Hepatocyte (in vitro differentiated cells): ENCODE measurements around the gene SH3YL1.

Source experiments
- CTCF ChIP-seq: fragments of 200-600 bp; sonication (generic); IDR thresholded peaks from 2 replicates; pipeline ENCODE4 v1.5.1; 2016; ENCODE audit warnings: antibody characterized with exemption, mild to moderate bottlenecking; ENCODE audit not compliant: poor library complexity
- EZH2 ChIP-seq: fragments of 200-600 bp; sonication (generic); IDR thresholded peaks from 2 replicates; pipeline ENCODE4 v1.6.1; 2016; ENCODE audit warnings: antibody characterized with exemption, mild to moderate bottlenecking, borderline replicate concordance

GRCh38 chr2:279956-280649 is 16.3 kb upstream of the SH3YL1 start:
- TF ChIP-seq EZH2 (no peak), CTCF (no peak)
